Breast epithelium (tissue), 3 donors: ENCODE results near the gene VPS13A.

Experiments used
- POLR2A ChIP-seq: fragments of 450-650 bp; IDR thresholded peaks from one replicate; pipeline ENCODE4 v1.6.1; 2016; ENCODE audit warnings: antibody characterized with exemption, mild to moderate bottlenecking, moderate library complexity
- POLR2AphosphoS5 ChIP-seq, 3 donors: sonication (generic); formaldehyde crosslinking; IDR thresholded peaks; one replicate each; pipeline ENCODE4 v1.6.1; 2017; ENCODE audit warnings: antibody characterized with exemption in 3 of 3
- TF ChIP-seq, protein P1 (sequence below), 3 donors: fragments of 450-650 bp; IDR thresholded peaks; one replicate each; pipeline ENCODE4 v1.5.1; 2016 to 2017; ENCODE audit warnings: antibody characterized with exemption in 3 of 3, mild to moderate bottlenecking in 3 of 3, moderate library complexity in 3 of 3

DNA sequence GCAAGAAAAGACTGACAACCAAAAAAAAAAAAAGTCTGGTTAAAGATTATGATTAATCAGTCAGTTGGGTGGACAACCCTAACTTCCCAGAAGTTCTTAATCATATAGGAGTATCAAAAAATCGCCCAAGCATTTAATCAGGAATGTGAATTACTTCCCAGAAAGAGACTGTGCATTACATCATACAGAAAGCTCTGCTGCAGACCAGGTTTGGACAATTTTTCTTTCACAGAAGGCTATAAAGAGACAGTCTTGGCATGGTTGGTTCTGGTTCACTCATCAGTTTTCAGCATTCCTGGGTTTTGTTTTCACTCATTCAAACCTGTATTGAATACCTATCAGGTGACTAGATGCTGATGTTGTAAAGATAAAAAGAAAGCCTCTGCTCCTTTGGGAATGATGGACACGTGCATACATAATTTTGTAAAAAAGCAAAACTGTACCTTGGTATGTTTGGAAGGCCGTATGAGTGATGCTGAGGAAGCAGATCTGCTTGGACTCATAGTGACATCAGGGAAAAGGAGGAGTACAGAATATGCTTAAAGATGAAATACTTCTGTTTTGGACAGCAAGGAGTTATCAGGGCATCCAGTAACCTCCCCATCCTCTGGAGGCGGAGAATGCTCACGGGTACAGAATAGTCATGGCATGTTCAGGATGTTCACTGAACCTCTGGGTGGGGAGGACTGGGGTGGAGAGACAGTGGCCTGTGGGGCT lies 292.3 kb downstream of the VPS13A start:
- TF ChIP-seq, protein P1, sequence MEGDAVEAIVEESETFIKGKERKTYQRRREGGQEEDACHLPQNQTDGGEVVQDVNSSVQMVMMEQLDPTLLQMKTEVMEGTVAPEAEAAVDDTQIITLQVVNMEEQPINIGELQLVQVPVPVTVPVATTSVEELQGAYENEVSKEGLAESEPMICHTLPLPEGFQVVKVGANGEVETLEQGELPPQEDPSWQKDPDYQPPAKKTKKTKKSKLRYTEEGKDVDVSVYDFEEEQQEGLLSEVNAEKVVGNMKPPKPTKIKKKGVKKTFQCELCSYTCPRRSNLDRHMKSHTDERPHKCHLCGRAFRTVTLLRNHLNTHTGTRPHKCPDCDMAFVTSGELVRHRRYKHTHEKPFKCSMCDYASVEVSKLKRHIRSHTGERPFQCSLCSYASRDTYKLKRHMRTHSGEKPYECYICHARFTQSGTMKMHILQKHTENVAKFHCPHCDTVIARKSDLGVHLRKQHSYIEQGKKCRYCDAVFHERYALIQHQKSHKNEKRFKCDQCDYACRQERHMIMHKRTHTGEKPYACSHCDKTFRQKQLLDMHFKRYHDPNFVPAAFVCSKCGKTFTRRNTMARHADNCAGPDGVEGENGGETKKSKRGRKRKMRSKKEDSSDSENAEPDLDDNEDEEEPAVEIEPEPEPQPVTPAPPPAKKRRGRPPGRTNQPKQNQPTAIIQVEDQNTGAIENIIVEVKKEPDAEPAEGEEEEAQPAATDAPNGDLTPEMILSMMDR (IDR thresholded peaks at IDR 0.05) = no peak
- no peak for TF ChIP-seq POLR2A
- no peak for TF ChIP-seq POLR2AphosphoS5 (IDR thresholded peaks at IDR 0.05)
